Measurements from ENCODE around the gene KIR3DL3.
"Not testable (repeated sequence)": the region's sequence is repeated elsewhere in the genome, so short reads cannot be mapped to it uniquely, and the experiment has no call there.

Gene KIR3DL3

GRCh38 chr19:54738306-54738705 is 14.1 kb downstream of the KIR3DL3 start, which contains the start of gene KIR2DL3:
Gene KIR2DL3, plus strand, starts transcription at chr19:54738513. Its CDS starts 33 bp downstream, at chr19:54738546.
- DNase-seq: not testable (repeated sequence)

- no peak for DNase-seq
Observed at GRCh38 chr19:54738715-54739114, 14.5 kb downstream of the KIR3DL3 start.

GRCh38 chr19:54739587-54740497 is 15.6 kb downstream of the KIR3DL3 start:
- DNase-seq: no peak

DNA sequence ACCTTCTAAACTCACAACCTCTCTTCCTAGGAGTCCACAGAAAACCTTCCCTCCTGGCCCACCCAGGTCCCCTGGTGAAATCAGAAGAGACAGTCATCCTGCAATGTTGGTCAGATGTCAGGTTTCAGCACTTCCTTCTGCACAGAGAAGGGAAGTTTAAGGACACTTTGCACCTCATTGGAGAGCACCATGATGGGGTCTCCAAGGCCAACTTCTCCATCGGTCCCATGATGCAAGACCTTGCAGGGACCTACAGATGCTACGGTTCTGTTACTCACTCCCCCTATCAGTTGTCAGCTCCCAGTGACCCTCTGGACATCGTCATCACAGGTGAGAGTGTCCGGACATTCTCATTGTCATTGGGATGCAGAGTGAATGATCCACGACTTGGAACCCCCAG is 17.7 kb downstream of the KIR3DL3 start:
- not testable (repeated sequence) for DNase-seq

DNA sequence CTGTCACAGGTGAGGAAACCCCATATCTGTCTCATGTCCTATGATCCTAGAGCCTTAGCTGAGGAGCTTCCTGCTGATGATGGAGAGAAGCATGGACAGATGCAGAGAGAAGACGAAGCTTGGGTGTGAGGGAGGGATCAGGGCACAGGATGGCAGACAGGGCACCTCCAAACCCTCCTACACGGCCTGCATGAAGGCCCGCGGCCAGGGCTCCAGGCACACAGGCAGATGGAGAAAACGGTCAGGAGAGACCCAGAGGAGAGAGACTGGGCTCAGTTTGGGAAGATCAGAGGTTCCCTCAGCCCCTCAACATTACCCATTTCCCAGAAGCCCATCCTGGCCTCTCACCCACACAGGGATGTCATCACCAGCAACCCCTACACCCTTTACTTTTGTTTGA is 19.8 kb downstream of the KIR3DL3 start:
- not testable (repeated sequence) for DNase-seq

GRCh38 chr19:54747614-54748322 is 23.5 kb downstream of the KIR3DL3 start:
- not testable (repeated sequence) for DNase-seq

DNA sequence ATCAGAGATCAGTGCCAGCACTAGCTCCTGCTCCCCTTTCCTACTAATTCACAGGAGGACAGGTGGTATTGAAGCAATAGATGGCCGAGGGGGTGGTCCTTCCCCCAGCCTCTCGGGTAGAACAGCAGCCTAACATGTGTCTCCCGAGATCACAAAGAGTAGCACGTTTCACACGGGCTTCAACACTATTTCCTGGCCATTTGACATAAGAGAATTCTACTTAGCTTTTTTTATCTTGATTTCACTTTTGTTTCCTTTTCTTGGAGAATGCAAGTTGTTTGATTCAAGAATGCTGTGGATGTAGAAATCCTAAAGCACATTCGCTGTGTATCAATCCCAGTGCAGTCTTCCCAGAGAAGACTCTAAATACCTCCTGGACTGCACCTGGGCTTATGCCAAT is 26.0 kb downstream of the KIR3DL3 start:
- DNase-seq: not testable (repeated sequence)

- DNase-seq: not testable (repeated sequence)
Observed at GRCh38 chr19:54756204-54757110, 32.2 kb downstream of the KIR3DL3 start.

DNA sequence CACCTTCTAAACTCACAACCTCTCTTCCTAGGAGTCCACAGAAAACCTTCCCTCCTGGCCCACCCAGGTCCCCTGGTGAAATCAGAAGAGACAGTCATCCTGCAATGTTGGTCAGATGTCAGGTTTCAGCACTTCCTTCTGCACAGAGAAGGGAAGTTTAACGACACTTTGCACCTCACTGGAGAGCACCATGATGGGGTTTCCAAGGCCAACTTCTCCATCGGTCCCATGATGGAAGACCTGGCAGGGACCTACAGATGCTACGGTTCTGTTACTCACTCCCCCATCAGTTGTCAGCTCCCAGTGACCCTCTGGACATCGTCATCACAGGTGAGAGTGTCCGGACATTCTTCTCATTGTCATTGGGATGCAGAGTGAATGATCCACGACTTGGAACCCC is 34.3 kb downstream of the KIR3DL3 start:
- DNase-seq: not testable (repeated sequence)

- DNase-seq: not testable (repeated sequence)
Observed at GRCh38 chr19:54764219-54764618, 40.0 kb downstream of the KIR3DL3 start.

DNA sequence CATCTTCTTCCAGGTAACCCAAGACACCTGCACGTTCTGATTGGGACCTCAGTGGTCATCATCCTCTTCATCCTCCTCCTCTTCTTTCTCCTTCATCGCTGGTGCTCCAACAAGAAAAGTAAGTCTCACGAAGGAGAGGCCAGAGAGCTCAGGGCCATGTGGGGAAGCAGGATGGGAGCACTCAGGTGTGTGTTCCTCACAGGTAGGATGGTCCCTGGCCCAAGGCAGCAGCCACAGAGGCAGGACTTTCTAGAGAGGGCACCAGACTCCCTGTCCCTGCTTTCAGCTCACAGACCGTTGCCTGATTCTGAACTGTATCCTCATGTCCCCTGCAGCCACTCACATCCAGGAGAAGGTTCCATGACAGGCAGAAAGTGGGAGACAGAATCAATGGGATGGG is 42.2 kb downstream of the KIR3DL3 start:
- not testable (repeated sequence) for DNase-seq

DNA sequence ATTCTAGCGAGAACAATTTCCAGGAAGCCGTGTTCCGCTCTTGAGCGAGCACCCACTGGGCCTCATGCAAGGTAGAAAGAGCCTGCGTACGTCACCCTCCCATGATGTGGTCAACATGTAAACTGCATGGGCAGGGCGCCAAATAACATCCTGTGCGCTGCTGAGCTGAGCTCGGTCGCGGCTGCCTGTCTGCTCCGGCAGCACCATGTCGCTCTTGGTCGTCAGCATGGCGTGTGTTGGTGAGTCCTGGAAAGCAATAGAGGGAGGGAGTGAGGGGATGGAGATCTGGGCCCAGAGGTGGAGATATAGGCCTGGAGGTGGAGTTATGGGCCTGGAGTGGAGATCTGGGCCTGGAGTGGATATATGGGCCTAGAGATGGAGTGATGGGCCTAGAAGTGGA is 45.4 kb downstream of the KIR3DL3 start, which contains the start of gene KIR2DL1:
Gene KIR2DL1 (plus strand): TSS at position 148 of the 400 bp plus-strand sequence. CDS start 58 bp downstream, at position 206.
- not testable (repeated sequence) for DNase-seq

GRCh38 chr19:54770511-54770910 is 46.3 kb downstream of the KIR3DL3 start:
- not testable (repeated sequence) for DNase-seq

DNA sequence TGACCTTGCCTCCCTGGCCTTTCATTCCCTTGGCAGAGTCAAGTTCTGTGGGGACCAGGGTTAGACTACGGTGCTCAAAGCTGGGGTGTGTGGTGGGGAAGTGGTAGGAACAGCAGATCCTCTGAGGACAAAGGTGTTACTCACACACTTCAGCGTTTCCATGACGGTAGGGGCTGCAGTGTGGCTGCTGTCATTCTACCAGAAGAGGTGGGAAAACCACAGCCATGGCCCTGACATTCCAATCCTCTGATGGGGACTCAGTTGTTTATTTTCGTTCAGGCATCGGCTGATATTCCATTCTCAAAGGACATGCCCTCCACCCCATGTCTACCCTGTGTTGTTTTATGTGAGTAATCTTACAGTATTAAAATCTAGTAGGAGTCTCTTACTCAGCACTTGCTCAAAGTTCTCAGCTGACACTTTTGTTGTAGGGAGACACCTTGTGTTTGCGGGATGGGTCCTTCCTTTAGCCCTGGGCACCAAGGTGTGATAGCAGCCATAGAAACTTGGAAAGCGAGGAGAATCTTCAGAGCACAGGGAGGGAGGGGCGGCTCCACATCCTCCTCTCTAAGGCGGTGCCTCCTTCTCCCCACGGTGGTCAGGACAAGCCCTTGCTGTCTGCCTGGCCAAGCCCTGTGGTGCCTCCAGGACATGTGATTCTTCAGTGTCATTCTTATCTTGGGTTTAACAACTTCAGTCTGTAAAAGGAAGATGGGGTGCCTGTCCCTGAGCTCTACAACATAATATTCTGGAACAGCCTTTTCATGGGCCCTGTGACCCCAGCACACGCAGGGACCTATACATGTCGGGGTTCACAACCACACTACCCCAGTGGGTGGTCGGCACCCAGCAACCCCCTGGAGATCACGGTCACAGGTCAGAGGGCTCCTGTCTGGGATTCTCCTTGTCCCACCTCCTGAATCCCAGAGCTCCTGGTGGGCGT is 47.0 kb downstream of the KIR3DL3 start:
- peak; percentile 6 for DNase-seq

DNA sequence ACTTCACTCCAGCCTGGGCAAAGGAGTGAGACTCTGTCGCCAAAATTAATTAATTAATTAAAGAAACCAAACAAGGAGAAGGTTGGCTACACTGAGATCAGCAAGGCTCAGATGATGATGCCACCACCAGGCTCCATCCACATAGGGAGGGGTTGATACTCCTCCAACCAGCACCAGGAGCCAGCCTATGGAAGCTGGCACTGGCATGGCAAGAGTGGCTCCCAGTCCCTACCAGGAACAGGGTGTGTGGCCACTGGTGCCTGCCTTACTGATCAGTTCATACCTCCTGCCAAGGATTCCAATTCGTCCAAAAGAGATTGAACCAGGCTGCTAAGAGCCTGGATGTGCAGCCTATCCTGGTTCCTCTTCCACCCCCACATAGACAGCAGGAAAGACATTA is 48.4 kb downstream of the KIR3DL3 start:
- not testable (repeated sequence) for DNase-seq

- DNase-seq: not testable (repeated sequence)
Observed at GRCh38 chr19:54775095-54775815, 51.0 kb downstream of the KIR3DL3 start.

- DNase-seq: not testable (repeated sequence)
Observed at GRCh38 chr19:54775830-54776229, 51.6 kb downstream of the KIR3DL3 start.

GRCh38 chr19:54777851-54778250 is 53.6 kb downstream of the KIR3DL3 start:
- DNase-seq: not testable (repeated sequence)

DNA sequence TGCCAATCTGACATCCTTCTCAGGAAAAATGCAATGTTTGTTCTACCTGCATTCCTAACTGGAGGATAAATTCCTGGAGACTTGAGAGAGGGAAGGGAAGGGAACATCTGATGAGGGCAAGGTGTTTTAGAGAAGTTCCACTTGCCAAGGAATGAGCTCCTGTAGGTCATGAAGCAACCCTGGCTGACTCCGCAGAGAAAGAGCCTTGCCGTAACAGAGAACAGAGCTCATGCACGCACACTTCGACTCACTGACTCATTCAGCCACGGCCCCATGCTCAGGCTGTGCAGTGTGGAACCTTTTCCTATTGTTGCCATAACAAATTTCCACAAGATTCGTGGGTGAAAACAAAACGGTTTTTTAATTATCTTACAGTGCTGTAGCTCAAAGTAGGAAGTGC is 54.7 kb downstream of the KIR3DL3 start:
- not testable (repeated sequence) for DNase-seq

DNA sequence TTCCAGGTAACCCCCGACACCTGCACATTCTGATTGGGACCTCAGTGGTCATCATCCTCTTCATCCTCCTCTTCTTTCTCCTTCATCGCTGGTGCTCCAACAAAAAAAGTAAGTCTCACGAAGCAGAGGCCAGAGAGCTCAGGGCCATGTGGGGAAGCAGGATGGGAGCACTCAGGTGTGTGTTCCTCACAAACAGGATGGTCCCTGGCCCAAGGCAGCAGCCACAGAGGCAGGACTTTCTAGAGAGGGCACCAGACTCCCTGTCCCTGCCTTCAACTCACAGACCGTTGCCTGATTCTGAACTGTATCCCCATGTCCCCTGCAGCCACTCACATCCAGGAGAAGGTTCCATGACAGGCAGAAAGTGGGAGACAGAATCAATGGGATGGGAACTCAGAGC is 58.7 kb downstream of the KIR3DL3 start:
- DNase-seq: not testable (repeated sequence)

All from EL (cell line).